Caco-2 (cell line): Measurements from ENCODE around the gene HRG. TPM values are rescaled to one million over a fixed set of nuclear protein-coding genes. Genes with fewer than 3 reads are reported as not detected.

Experiments used
- Bru-seq: library from RNA; stranded (reverse); fragments of 400-500 nt; gene quantifications from one replicate; lab custom pipeline; 2021; lab: Mats Ljungman, UMichigan
- BruChase-seq, 2 experiments: library from RNA; stranded (reverse); fragments of 400-500 nt; gene quantifications; one replicate each; lab custom pipeline; 2021; lab: Mats Ljungman, UMichigan
- BruUV-seq: library from RNA; stranded (reverse); fragments of 400-500 nt; replicated peaks from 2 replicates; lab custom pipeline; 2021; lab: Mats Ljungman, UMichigan
- CTCF ChIA-PET: fragments of 300-600 bp; sonication (Branson Sonifier 250); formaldehyde crosslinking; loops from one replicate; lab custom pipeline; 2022; ENCODE audit warnings: antibody characterized with exemption; lab: Charles Lee
- POLR2A ChIA-PET: fragments of 300-600 bp; sonication (Branson Sonifier 250); formaldehyde crosslinking; loops from one replicate; lab custom pipeline; 2022; ENCODE audit warnings: antibody characterized with exemption; lab: Charles Lee
- DNase-seq, 2 experiments: peaks; one replicate each; pipeline versions ENCODE4 v3.0.0 to v3.0.0-alpha.2; 2020 to 2022
- H3K27me3 ChIP-seq: replicated peaks from 2 replicates; pipeline ENCODE4 v1.6.0; 2011; ENCODE audit warnings: low read length; ENCODE audit not compliant: control insufficient read depth, insufficient read depth
- H3K36me3 ChIP-seq: 2 replicates; pipeline ENCODE4 v1.5.1; 2011; ENCODE audit warnings: low read length; ENCODE audit not compliant: control insufficient read depth, insufficient read depth
- H3K4me1 ChIP-seq: fragments of 250-450 bp; sonication (Bioruptor Pico); 2 replicates; pipeline ENCODE4 v1.5.1; 2020; ENCODE audit warnings: mild to moderate bottlenecking
- H3K4me3 ChIP-seq: 2 replicates; pipeline ENCODE4 v1.5.1; 2011; ENCODE audit warnings: low read depth, mild to moderate bottlenecking, control low read depth, low read length
- H3K9me3 ChIP-seq: fragments of 250-450 bp; sonication (Bioruptor Pico); 2 replicates; pipeline ENCODE4 v1.5.1; 2020; ENCODE audit warnings: mild to moderate bottlenecking, moderate library complexity
- H3K27ac Mint-ChIP-seq: one replicate; pipeline ENCODE4 v1.8.0; 2022; ENCODE audit warnings: mixed read lengths; ENCODE audit not compliant: unreplicated experiment
- H3K27me3 Mint-ChIP-seq: one replicate; pipeline ENCODE4 v1.8.0; 2022; ENCODE audit warnings: mixed read lengths; ENCODE audit not compliant: insufficient read depth, unreplicated experiment
- H3K36me3 Mint-ChIP-seq: one replicate; pipeline ENCODE4 v1.8.0; 2022; ENCODE audit warnings: mild to moderate bottlenecking, mixed read lengths; ENCODE audit not compliant: insufficient read depth, unreplicated experiment
- H3K4me1 Mint-ChIP-seq: one replicate; pipeline ENCODE4 v1.8.0; 2022; ENCODE audit warnings: low read depth, mixed read lengths; ENCODE audit not compliant: unreplicated experiment
- H3K4me3 Mint-ChIP-seq: one replicate; pipeline ENCODE4 v1.8.0; 2022; ENCODE audit warnings: mild to moderate bottlenecking, moderate library complexity, mixed read lengths; ENCODE audit not compliant: unreplicated experiment
- H3K9me3 Mint-ChIP-seq: one replicate; pipeline ENCODE4 v1.8.0; 2022; ENCODE audit warnings: mixed read lengths; ENCODE audit not compliant: unreplicated experiment
- CTCF ChIP-seq, 2 experiments: fragments of 200-600 bp in 1 of 2; IDR thresholded peaks; 1 replicate in 1 of 2; 2 replicates in 1 of 2; pipeline versions ENCODE4 v1.5.1 to v1.8.0; 2011 to 2022; ENCODE audit warnings: antibody characterized with exemption in 1 of 2, control low read depth in 1 of 2, inconsistent platforms in 1 of 2, low read depth in 1 of 2, low read length in 1 of 2, mild to moderate bottlenecking in 1 of 2, moderate library complexity in 1 of 2; ENCODE audit not compliant: insufficient read depth in 1 of 2, severe bottlenecking in 1 of 2, unreplicated experiment in 1 of 2
- intact Hi-C: fragments of 100-400 bp; cut with micrococcal nuclease; formaldehyde crosslinking; loops from one replicate; pipeline ENCODE4 v1.10.0; 2022; ENCODE audit not compliant: unreplicated experiment
- long read RNA-seq: library from polyadenylated mRNA; stranded (forward); transcript quantifications from one replicate; pipeline ENCODE4 v2.0.0, GENCODE V29; 2022
- total RNA-seq: library from RNA; stranded (reverse); gene quantifications from 2 replicates; pipeline ENCODE4 v1.2.3, GENCODE V29; 2022

The HRG gene, protein sequence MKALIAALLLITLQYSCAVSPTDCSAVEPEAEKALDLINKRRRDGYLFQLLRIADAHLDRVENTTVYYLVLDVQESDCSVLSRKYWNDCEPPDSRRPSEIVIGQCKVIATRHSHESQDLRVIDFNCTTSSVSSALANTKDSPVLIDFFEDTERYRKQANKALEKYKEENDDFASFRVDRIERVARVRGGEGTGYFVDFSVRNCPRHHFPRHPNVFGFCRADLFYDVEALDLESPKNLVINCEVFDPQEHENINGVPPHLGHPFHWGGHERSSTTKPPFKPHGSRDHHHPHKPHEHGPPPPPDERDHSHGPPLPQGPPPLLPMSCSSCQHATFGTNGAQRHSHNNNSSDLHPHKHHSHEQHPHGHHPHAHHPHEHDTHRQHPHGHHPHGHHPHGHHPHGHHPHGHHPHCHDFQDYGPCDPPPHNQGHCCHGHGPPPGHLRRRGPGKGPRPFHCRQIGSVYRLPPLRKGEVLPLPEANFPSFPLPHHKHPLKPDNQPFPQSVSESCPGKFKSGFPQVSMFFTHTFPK
- 0.12 TPM in 1 of 2 replicates, not detected in the other for total RNA-seq
- percentile 17 among the genes with signal in this experiment for Bru-seq, nascent RNA
- BruChase-seq, experiment 1, labeled RNA remaining after a 2-hour chase, result percentile 15 among the genes with signal in this experiment
- BruChase-seq, experiment 2, labeled RNA remaining after a 6-hour chase, result percentile 16 among the genes with signal in this experiment
- long read RNA-seq, result 0 reads

DNA sequence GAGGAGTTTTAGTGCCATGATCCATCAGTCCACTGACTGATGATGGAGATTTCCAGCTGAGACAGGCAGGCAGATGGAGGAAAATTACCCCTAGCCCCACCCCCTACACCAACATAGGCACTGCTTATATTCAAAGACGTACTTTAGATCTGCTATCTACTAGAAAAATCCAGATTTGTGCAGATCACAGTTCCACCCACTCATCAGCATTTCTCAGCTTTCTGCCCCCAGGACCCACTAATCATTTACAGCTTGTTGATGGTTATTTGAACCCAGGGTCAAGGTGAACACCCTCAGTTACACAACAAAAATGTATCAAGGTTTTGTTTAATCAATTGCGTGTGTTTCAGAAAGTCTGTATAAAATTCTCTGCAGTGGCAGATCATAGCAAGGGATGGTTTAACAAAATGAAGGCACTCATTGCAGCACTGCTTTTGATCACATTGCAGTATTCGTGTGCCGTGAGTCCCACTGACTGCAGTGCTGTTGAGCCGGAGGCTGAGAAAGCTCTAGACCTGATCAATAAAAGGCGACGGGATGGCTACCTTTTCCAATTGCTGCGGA is at the start of gene HRG:
TSS of gene HRG (plus strand) at position 390 of the 564 bp plus-strand sequence. CDS start at position 408, 18 bp downstream.
- no TSS peak for BruUV-seq
- no peak for TF ChIP-seq CTCF (IDR thresholded peaks at IDR 0.05; ENCODE audit: insufficient read depth in 1 of 2, low read depth in 1 of 2, low read length in 1 of 2, severe bottlenecking in 1 of 2, unreplicated experiment in 1 of 2)
- ChIA-PET CTCF (no interaction called here), POLR2A (no interaction called here)
- H3K4me3 ChIP-seq, result no peak within 1 kb of the TSS
- H3K27me3 Mint-ChIP-seq, result no peaks in the 10 kb centered on the region
- no peak for DNase-seq
- no peaks in the 10 kb centered on the region for H3K9me3 ChIP-seq
- no peaks in the 10 kb centered on the region for H3K9me3 Mint-ChIP-seq
- H3K36me3 Mint-ChIP-seq, result no peaks in the 10 kb centered on the region
- peaks cover 36% of the 10 kb centered on the region for H3K4me1 ChIP-seq
- no peaks in the 10 kb centered on the region; the same call in 1 of the 2 replicates for H3K36me3 ChIP-seq
- intact Hi-C loops, result no loop called here
- peaks cover 29% of the 10 kb centered on the region for H3K4me1 Mint-ChIP-seq
- no peak within 1 kb of the TSS for H3K4me3 Mint-ChIP-seq
- no peak within 1 kb of the TSS for H3K27ac Mint-ChIP-seq
- no peaks in the 10 kb centered on the region for H3K27me3 ChIP-seq

DNA sequence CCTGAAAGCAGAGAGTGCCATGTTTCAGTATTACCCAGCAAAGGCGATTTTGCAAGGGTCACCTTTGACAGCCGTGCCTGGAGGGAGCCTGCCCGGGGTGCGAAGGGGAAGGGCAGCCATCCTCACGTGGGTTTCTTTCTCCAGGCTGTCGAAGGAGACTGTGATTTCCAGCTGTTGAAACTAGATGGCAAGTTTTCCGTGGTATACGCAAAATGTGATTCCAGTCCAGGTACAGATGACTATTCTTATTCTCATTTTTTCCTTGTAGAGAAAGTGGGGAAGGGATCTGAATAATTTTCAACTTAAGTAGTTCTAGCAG is 49.6 kb upstream of the HRG start:
- Histone ChIP-seq H3K4me3 (no peak overlapping the region), H3K27me3 (no peaks in the 10 kb centered on the region), H3K36me3 (0 out of 2 replicates have a peak, but pooled peaks cover 6% of the 10 kb centered on the region), H3K4me1 (peaks cover 14% of the 10 kb centered on the region; the same call in 1 of the 2 replicates), H3K9me3 (no peaks in the 10 kb centered on the region)
- Mint-ChIP-seq H3K36me3 (peaks cover 6% of the 10 kb centered on the region), H3K27ac (no peak overlapping the region), H3K4me1 (peaks cover 26% of the 10 kb centered on the region), H3K27me3 (no peaks in the 10 kb centered on the region), H3K4me3 (no peak overlapping the region), H3K9me3 (no peaks in the 10 kb centered on the region)
- no TSS peak for BruUV-seq
- intact Hi-C loops, result no loop called here
- DNase-seq, result no peak
- ChIA-PET CTCF (interaction anchor here (0.7 to 1.6 kb wide), 4 partner anchors 17 to 206 kb away, joined by 3 to 5 read pairs (median 4); no protein-coding TSS in a partner anchor), POLR2A (no interaction called here)
- TF ChIP-seq CTCF (IDR thresholded peaks at IDR 0.05; ENCODE audit: insufficient read depth in 1 of 2, low read depth in 1 of 2, low read length in 1 of 2, severe bottlenecking in 1 of 2, unreplicated experiment in 1 of 2), result no peak
